ENCODE measurements around the gene ANOS1. TPM values are rescaled to one million over a fixed set of nuclear protein-coding genes. Genes with fewer than 3 reads are reported as not detected.

ANOS1 gene
- total and polyA plus RNA-seq, 2 of the 13 experiments (the other 11 are each of a cell fraction or from before 2014, with no cell fraction given) = not detected

DNA sequence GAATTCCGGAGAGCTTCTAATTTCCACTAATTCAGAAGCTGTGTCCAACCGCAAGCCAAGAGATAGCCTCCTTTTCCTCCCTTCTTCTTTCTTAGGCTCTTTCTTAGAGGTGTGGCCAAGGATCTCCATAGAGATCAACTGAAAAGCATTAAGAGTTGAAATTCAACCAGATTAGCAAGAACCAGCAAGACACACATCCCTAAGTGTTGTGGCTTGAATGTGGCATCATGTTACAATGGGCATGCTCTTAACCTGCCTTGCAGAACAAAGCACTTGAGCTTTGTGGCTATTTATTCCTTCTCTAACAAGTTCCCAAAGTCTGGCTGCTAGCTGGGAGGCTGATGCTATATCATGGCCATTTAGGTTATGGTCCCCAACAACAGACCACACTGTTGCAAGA is 10.4 kb downstream of the ANOS1 start:
- Histone ChIP-seq H3K36me3 (replicated peaks in 1 of 2; ENCODE audit: control insufficient read depth in 1 of 2, insufficient read depth in 2 of 2, low read length in 2 of 2) (no peaks in the 10 kb centered on the region), H3K79me2 (ENCODE audit: insufficient read depth, low read length) (no peaks in the 10 kb centered on the region), H3K4me1 (ENCODE audit: insufficient read depth, low read length) (no peaks in the 10 kb centered on the region), H4K20me1 (ENCODE audit: insufficient read depth, low read length) (no peaks in the 10 kb centered on the region), H2AFZ (ENCODE audit: low read length) (no peak overlapping the region), H3K27me3 (ENCODE audit: control insufficient read depth in 1 of 2, insufficient read depth in 2 of 2, low read length in 2 of 2) (no peaks in the 10 kb centered on the region), H3K9me3 (ENCODE audit: low read length) (no peaks in the 10 kb centered on the region), H3K9ac (ENCODE audit: insufficient read depth, low read depth, low read length) (no peak overlapping the region), H3K27ac (ENCODE audit: extremely low read length, insufficient read depth, low read length) (no peak overlapping the region), H3K4me3 (replicated peaks in 1 of 3; ENCODE audit: insufficient read depth in 1 of 3, low read depth in 2 of 3, low read length in 3 of 3) (no peak overlapping the region), H3K4me2 (ENCODE audit: low read depth, low read length) (no peak overlapping the region)
- ChIA-PET CTCF (ENCODE audit: low intra/inter-chr PET ratio, low total read pairs) (no interaction called here), POLR2A (no interaction called here)
- 0% methylated on average over 2 of the region's 2 CpGs for WGBS (ENCODE audit: low lambda C conversion rate)
- DNase-seq (ENCODE audit: low spot score) (no peak), ATAC-seq (no peak), FAIRE-seq (no peak)
- in situ Hi-C loops (cut with HindIII; ENCODE audit: extremely low pct_ligation_motif_present, low pct_unique_long_range_greater_than_20kb) (no loop called here), intact Hi-C loops (cut with micrococcal nuclease; ENCODE audit: unreplicated experiment) (no loop called here)
- BruUV-seq (replicated peaks) = no TSS peak
- TF ChIP-seq ZSCAN30 (CRISPR knock-in tag; IDR thresholded peaks at IDR 0.05) = no peak
- TF ChIP-seq SRSF4 (IDR thresholded peaks at IDR 0.05; ENCODE audit: low read depth, low read length, poor library complexity, severe bottlenecking) = no peak
- TF ChIP-seq, protein P1, sequence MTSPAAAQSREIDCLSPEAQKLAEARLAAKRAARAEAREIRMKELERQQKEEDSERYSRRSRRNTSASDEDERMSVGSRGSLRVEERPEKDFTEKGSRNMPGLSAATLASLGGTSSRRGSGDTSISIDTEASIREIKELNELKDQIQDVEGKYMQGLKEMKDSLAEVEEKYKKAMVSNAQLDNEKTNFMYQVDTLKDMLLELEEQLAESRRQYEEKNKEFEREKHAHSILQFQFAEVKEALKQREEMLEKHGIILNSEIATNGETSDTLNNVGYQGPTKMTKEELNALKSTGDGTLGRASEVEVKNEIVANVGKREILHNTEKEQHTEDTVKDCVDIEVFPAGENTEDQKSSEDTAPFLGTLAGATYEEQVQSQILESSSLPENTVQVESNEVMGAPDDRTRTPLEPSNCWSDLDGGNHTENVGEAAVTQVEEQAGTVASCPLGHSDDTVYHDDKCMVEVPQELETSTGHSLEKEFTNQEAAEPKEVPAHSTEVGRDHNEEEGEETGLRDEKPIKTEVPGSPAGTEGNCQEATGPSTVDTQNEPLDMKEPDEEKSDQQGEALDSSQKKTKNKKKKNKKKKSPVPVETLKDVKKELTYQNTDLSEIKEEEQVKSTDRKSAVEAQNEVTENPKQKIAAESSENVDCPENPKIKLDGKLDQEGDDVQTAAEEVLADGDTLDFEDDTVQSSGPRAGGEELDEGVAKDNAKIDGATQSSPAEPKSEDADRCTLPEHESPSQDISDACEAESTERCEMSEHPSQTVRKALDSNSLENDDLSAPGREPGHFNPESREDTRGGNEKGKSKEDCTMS (CRISPR knock-in tag; conservative IDR thresholded peaks at IDR 0.05) = no peak
- TF ChIP-seq, protein P2, sequence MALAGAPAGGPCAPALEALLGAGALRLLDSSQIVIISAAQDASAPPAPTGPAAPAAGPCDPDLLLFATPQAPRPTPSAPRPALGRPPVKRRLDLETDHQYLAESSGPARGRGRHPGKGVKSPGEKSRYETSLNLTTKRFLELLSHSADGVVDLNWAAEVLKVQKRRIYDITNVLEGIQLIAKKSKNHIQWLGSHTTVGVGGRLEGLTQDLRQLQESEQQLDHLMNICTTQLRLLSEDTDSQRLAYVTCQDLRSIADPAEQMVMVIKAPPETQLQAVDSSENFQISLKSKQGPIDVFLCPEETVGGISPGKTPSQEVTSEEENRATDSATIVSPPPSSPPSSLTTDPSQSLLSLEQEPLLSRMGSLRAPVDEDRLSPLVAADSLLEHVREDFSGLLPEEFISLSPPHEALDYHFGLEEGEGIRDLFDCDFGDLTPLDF (CRISPR knock-in tag; IDR thresholded peaks at IDR 0.05) = no peak
- no peak for TF ChIP-seq HNRNPLL (IDR thresholded peaks at IDR 0.05; ENCODE audit: low read depth, low read length, poor library complexity, severe bottlenecking)
- TF ChIP-seq, protein P3, sequence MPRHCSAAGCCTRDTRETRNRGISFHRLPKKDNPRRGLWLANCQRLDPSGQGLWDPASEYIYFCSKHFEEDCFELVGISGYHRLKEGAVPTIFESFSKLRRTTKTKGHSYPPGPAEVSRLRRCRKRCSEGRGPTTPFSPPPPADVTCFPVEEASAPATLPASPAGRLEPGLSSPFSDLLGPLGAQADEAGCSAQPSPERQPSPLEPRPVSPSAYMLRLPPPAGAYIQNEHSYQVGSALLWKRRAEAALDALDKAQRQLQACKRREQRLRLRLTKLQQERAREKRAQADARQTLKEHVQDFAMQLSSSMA (CRISPR knock-in tag; IDR thresholded peaks at IDR 0.05) = no peak
- no peak for TF ChIP-seq HNF4G (IDR thresholded peaks at IDR 0.05; ENCODE audit: borderline replicate concordance, low read depth, low read length)
- no peak for TF ChIP-seq HNF4G (CRISPR knock-in tag; IDR thresholded peaks at IDR 0.05; ENCODE audit: borderline replicate concordance, low read depth)
- no peak for TF ChIP-seq ZSCAN29 (CRISPR knock-in tag; conservative IDR thresholded peaks at IDR 0.05)

Measured in HepG2 (cell line).